Limb (tissue), 2 donors: ENCODE results near the gene INSL6.
A peak's percentile ranks its signal among the peaks of the same experiment; 100 is the strongest.
"Not testable (repeated sequence)": the region's sequence is repeated elsewhere in the genome, so short reads cannot be mapped to it uniquely, and the experiment has no call there.

Experiments
- DNase-seq, 2 donors: peaks; one replicate each; pipeline ENCODE4 v3.0.0-alpha.2; 2016; ENCODE audit errors: extremely low spot score in 2 of 2

INSL6 gene, protein sequence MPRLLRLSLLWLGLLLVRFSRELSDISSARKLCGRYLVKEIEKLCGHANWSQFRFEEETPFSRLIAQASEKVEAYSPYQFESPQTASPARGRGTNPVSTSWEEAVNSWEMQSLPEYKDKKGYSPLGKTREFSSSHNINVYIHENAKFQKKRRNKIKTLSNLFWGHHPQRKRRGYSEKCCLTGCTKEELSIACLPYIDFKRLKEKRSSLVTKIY

DNA sequence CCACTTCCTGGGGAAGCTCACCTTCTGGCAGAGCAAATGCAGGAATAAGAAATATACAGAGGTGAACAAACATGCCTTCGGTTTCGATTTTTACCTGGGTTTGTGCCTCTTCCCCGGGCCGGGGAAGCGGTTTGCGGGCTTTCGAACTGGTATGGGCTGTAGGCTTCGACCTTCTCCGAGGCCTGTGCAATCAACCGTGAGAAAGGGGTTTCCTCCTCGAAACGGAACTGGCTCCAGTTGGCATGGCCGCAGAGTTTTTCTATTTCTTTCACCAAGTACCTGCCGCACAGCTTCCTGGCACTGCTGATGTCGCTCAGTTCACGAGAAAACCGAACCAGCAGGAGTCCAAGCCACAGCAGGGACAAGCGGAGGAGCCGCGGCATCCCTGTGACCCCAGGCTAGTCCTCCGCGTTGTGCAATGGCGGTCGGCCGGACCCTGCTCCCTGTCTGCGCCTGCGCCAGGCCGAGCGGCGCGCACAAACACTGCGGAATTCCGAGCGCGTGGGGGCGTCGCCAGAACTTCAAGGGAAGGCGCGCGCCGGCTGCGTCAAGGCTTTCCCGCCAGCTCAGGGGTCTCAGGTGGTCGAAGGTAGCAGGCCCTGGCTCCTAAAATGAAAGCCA, at the start of gene INSL6:
Gene INSL6 (minus strand): TSS at position 420 of the 621 bp plus-strand sequence. CDS start 37 bp downstream, at position 383.
- DNase-seq, result no peak

DNA sequence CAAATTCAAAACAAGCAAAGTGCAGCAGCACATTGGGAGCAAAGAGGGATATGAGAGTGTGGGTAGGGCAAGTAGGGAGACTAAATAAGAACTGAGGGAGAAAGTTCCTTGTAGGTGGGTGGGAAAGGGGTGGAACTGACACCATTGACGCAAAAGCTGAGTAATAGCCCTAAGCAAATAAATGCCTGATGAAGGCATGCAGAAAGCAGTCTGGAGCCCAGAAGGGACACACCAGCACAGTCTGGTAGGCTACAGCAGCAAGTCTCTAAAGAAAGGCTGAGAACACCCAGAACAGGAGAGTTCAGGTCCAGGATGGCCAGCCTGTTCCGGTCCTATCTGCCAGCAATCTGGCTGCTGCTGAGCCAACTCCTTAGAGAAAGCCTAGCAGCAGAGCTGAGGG, 45.8 kb upstream of the INSL6 start, which contains the start of gene INSL4:
Gene INSL4 (plus strand): TSS at position 208 of the 400 bp plus-strand sequence. CDS start 105 bp downstream, at position 313.
- no peak for DNase-seq

DNA sequence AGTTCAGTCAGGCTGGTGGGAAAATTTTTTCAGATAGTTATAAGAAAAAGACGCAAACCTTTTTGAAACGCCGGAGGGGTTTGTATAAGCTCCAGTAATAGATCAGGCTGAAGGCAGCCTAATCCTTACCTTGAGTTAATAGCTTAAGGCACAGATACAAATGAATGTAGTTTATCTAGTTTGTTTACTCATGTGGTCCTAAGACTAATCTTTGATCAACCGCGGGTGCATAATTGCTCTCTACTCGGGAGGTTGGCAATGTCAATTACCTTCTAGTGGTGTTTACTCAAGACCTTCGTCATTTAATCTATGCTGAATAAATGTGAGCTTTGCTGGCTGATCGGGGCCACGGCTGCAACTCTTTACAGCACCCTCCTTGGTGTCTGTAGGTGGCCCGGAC, 45.1 kb upstream of the INSL6 start:
- no peak for DNase-seq

DNA sequence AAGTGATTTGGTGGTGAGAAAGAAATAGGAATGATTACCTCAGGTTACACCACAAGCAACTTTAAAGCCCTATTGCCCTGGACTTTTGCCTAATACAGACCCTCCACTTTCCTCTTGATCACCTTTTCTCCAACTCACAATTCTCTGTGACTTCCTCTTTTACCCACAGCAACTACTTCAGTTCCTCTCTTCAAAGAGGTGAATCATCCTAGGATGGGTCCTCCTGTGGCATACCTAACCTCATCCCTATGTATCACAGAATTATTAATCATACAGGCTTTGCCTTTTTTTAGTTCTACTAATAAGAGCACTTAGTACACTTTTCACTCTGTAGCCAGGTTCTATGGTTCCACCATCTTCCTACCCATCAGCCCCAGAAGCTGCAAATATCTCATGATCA, 19.6 kb upstream of the INSL6 start:
- DNase-seq, result no peak

DNA sequence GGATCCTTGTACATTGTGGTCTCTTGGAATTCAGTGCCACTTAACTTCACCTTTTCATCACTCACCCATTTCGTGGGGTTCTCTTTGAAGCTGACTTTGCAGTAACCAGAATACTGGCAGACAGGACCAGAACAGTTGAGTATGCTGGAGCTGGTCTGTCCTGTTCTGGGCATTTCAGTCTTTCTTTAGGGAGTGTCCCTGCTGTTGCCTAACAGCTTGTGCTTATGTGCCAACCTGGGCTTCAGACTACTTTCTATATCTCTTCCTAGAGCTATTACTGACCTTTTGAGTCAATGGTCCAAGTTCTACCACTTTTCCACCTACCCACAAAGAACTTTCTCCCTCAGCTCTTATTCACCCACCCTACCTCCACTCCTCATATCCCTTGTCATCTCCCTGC, 10.0 kb upstream of the INSL6 start:
- DNase-seq, result no peak

DNA sequence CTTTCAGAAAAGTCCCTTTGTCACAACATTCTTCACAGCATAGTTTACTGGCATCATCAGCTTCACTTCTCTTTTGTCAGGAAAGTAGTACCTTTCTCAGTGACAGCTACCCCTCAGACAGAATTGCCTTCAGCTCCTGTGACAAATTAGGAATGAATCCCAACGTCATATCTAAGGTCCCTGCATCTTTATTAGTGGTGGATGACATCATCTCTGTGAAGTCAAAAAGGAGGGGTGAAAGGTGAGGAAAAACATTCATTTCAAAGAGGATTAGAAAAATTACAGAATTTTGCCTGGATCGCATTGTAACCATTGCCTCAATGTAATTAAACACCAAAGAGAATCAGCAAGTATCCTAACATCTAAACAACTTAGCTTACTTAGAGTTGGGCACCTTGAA, 7.9 kb upstream of the INSL6 start:
- no peak for DNase-seq

DNA sequence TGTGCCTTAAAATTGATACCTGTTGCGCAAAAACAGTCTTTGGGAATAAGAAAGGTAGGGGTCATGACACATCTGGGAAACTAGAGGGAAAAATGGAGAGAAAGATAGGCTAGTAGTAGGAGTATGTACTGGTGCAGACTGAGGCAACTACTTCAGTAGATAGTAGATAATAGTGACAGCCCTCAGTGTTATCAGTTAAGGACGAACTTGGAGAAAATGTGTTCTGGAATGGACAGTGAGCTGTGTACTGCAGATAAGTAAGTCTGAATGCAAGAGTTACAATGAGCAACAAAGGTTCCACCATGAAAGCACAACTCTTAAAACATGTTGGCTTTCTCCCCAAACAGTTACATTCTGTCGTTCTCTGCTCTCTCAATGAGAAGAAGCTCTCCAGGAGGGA, 6.5 kb upstream of the INSL6 start:
- no peak for DNase-seq

DNA sequence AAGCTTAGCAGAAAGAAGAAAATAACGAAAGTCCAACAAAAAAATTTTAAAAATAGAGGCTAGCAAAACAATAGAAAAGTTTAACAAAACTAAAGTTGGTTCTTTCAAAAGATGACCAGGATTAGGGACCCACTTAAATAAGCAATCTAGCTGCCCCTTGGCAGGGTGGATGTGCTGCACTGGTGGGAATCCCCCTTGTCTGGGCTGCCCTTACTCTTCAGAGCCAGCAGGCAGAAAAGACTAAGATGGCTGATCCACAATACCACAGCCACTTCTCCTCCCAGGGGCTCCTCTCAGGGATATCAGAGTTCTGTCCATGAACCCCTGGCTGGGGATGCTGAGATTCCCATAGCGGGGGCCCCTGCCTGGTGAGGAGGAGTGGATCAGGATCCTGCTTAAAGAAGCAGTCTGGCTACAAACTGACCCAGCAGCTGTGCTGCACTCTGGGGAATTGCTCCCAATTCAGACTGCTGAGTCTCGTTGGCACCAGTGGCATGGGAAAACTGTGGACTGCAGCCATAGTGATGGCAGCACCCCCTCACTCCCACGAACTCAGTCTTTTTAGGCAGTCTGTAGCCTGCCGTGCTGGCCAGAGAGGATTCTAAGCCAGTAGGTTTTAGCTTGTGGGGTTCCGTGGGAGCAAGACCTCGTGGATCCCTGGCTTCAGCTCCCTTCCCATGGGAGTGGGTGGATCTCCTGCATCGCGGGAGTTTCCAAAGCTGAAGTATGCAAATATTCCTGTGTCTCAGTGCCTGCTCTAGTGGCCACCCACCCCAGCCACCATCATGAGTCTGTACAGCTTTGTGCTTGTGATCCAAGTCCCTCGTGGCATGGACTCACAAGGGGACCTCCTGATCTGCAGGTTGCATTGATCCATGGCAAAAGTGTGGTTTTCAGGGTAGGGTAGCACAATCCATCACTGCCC, 2.9 kb upstream of the INSL6 start:
- no peak for DNase-seq

DNA sequence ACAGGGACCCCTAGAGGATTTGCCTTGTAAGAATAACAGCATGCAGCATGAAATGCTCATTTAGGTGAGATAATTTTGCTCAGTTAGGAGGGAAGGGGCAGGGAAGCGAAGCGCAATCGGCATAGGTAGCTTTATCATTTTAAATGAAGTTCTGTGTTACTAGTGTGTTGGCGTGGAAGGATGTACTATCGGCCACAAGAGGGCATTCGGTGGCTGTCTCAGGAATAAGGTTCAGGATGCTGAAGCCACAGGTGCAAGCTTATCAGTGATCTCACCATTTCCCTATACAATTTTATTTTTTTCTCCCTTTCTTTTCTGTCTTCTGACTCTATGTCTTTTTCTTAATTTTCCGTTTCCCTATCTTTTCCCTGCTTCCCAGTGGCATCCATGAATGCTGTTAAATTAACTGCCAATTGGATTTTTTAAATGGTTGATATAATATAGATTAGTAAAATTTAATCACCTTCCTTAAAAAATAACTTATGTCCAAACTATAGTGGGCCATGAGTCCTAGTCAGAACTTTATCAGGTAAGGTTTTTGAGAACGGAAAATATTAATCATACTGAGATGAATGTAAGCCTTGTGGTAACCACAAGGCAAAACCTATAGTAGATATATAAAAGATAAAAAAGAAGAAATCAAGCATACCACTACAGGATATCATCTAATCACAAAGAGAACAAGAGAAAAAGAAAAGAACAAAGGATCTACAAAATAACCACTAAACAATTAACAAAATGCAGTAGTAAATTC, 1.2 kb upstream of the INSL6 start:
- DNase-seq, result peak; percentile 45 to 58

DNA sequence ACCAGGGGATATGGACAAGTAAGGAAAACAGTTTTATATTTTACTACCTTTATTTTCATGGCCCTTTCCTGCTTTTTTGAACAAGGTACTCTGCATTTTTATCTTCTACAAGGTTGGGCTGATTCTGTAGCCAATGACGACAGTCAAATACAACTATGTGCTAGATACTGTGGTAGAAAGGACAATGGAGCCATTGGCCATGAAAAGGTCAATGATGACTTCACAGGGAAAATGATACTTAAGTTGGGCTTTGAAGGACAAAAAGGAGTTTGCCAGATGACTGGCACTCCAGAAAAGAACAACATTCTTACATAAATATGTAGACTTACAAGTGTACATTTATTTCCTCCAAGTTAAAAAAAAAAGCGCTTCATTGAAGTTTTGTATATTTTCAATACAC, 663 bp downstream of the INSL6 start:
- no peak for DNase-seq

DNA sequence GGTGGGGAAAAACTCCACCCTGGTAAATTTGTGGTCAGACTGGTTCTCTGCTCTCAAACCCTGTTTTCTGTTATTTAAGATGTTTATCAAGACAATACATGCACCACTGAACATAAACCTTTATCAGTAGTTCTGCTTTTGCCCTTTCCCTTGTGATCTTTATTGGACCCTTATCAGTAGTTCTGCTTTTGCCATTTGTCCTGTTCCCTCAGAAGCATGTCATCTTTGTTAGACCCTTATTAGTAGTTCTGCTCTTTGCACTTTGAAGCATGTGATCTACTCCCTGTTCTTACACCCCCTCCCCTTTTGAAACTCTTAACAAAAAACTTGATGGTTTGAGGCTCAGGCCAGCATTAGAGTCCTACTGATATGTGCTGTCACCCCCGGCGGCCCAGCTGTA, 4.8 kb downstream of the INSL6 start:
- not testable (repeated sequence) for DNase-seq

DNA sequence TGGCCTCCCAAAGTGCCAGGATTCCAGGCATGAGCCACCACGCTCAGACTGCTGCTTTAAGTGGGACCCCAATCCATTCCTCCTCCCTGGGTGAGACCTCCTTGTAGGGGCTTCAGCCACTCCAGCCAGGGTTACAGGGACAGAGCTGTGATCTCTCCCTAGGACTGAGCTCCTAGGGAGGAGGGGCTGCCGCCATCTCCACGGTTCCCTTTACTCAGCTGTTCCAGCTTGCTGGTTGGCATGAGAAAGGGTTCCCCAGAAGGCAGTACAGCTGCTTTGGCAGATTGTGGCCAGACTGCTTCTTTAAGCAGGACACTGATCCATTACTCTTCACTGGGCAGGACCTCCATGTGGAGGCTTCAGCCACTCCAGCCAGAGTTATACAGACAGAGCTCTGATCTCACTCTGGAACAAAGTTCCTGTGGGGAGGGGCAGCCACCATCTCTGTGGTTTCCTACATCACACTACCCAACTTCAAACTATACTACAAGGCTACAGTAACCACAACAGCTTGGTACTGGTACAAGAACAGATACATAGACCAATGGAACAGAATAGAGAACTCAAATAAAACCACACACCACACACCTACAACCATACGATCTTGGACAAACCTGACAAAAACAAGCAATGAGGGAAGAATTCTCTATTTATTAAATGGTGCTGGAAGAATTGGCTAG, 7.2 kb downstream of the INSL6 start:
- DNase-seq, result no peak

DNA sequence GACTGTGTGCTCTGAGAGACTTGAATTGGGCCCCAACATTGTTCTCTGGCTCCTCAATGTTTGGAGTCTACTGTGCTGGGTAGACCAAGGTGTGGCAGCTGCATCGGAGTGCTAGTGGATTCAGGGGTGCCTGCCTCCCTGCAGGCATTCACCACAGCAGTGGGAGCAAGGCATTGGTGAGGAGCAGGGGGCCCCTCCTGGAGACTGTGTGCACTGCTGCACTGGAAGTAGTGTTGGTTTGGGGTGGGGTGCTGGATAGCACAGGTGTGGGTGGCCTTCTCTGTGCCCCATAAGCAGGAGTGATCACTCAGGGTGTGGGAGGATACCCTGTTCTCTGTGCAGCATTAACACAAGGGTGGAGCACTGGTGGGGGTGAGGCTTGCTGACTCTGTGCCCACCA, 39.2 kb downstream of the INSL6 start:
- DNase-seq, result no peak

DNA sequence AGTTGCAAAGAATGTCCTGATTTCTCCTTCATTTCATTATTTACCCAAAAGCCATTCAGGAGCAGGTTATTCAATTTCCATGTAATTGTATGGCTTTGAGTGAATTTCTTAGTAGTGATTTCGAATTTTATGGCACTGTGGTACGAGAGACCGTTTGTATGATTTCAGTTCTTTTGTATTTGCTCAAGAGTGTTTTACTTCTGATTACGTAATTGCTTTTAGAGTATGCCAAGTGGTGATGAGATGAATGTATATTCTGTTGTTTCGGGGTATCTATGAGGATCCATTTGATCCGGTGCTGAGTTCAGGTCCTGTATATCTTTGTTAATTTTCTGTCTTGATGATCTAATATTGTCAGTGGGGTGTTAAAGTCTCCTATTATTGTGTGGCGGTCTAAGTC, 41.2 kb downstream of the INSL6 start:
- no peak for DNase-seq

DNA sequence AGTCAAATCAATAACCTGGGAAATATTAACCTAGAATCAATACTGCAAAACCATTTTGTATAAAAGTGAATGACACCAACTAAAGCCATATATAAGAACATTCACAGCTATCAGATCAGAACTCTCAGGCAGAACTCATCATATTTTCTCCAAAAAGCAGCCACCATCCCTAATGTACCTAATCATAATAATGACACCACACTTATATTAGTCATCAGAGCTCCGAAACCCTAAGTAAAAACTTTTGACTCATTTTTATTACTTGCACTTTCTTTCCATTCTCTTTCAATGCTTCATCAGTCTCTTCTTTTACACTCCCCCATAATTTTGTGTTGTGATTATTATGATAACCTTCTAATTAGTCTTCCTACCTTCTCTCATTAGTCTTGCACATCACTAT, 45.3 kb downstream of the INSL6 start:
- no peak for DNase-seq

DNA sequence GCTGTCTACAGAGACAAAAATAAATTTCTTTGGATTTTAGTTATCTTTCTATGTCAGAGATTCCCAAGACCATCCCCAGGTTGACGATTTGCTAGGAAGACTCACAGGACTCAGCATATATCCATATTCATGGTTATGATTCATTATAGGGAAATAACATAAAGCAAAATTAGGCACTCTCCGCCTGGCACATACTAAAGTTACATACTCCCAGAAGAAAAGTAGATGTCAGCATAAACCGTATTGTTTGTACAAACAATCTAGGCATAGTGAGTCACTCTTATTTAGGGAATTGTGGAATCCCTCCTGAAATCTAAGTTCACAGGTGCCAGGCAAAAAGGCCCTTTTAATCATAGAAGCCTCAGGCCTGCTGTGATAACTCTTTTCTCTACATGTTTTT, 62.9 kb downstream of the INSL6 start:
- DNase-seq, result no peak

DNA sequence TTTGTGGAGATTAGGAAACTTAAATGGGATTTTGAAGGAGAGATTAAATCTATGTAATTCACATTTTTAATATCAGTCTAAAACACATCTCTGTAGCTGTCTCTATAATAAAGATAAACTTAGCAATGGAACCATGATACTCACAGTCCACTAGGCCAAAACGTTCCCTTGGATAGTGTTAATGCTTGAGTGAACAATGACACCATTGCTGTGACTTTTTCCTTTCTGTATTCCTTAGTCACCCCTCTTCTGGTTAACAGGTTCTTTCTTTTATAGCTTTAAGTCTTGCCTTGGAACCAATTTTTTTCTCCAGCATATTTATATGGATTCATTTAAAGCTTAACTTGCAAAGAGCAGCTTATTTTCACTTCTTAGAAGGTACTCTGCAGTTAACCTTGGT, 63.3 kb downstream of the INSL6 start:
- DNase-seq, result no peak

DNA sequence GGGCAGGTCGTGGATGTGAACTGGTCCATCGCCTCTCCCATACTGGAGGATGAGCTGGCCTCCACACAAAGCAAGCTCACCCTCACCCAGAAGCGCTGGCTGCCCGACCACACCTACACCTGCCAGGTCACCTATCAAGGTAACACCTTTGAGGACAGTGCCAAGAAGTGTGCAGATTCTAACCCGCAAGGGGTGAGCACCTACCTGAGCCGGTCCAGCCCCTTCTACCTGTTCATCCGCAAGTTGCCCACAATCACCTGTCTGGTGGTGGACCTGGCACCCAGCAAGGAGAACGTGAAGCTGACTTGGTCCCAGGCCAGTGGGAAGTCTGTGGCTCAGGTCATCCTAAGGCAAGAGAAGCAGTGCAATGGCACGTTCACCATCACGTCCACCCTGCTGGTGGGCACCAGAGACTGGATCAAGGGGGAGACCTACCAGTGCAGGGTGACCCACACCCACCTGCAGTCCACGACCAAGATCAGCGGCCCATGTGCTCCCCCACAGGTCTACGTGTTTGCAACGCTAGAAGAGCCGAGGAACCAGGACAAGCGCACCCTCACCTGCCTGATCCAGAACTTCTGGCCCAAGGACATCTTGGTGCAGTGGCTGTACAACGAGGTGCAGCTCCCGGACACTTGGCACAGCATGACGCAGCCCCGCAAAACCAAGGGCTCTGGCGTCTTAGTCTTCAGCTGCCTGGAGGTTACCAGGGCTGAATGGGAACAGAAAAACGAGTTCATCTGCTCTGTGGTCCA, 71.3 kb downstream of the INSL6 start:
- no peak for DNase-seq
